B cell (primary cell): Measurements from ENCODE around the gene GRIA3. TPM values are rescaled to one million over a fixed set of nuclear protein-coding genes. Genes with fewer than 3 reads are reported as not detected.

Experiments
- ATAC-seq: fragments of 200-7000 bp; cut with Tn5 transposase; one replicate; pipeline ENCODE4 v1.10.0; 2021; ENCODE audit warnings: low read depth, mild to moderate bottlenecking, moderate number of reproducible peaks, moderate library complexity
- CTCF ChIA-PET: fragments of 350-600 bp; sonication (Branson Sonifier 250); formaldehyde crosslinking; loops from one replicate; lab custom pipeline; 2021; ENCODE audit warnings: antibody characterized with exemption, inconsistent platforms; lab: Charles Lee
- POLR2A ChIA-PET: fragments of 350-600 bp; sonication (Branson Sonifier 250); formaldehyde crosslinking; loops from one replicate; lab custom pipeline; 2021; ENCODE audit warnings: antibody characterized with exemption; lab: Charles Lee
- DNase-seq: peaks from one replicate; pipeline ENCODE4 v3.0.0; 2013
- H2AFZ ChIP-seq: 2 replicates; pipeline ENCODE4 v1.6.1; 2012; ENCODE audit warnings: mild to moderate bottlenecking, low read depth, low read length; ENCODE audit not compliant: insufficient read depth, poor library complexity, severe bottlenecking
- H3K27ac ChIP-seq, 2 donors: 1 replicate in 1 of 2; 2 replicates in 1 of 2; pipeline ENCODE4 v1.5.1; 2012 to 2013; ENCODE audit warnings: low read length in 2 of 2, mild to moderate bottlenecking in 2 of 2, moderate library complexity in 1 of 2
- H3K27me3 ChIP-seq, 4 experiments: fragments of 200-600 bp in 1 of 4; sonication (generic) in 1 of 4; replicated peaks in 1 of 4; 1 replicate in 2 of 4; 2 replicates in 2 of 4; pipeline versions ENCODE4 v1.6.1 to v1.7.0; 2013 to 2016; ENCODE audit warnings: low read length in 3 of 4, mild to moderate bottlenecking in 2 of 4, mixed read lengths in 1 of 4, moderate library complexity in 1 of 4; ENCODE audit not compliant: insufficient read depth in 4 of 4, control insufficient read depth in 3 of 4; ENCODE audit errors: control extremely low read depth in 1 of 4
- H3K36me3 ChIP-seq, 2 experiments: replicated peaks in 1 of 2; 1 replicate in 1 of 2; 2 replicates in 1 of 2; pipeline versions ENCODE4 v1.6.1 to v1.7.1; 2013; ENCODE audit warnings: low read length in 1 of 2; ENCODE audit not compliant: insufficient read depth in 2 of 2, control insufficient read depth in 1 of 2; ENCODE audit errors: control extremely low read depth in 1 of 2, extremely low read depth in 1 of 2
- H3K4me1 ChIP-seq, 2 donors: fragments of 200-600 bp in 1 of 2; sonication (generic) in 1 of 2; 1 replicate in 1 of 2; 2 replicates in 1 of 2; pipeline versions ENCODE4 v1.5.1 to v1.6.1; 2013 to 2017; ENCODE audit warnings: low read length in 2 of 2; ENCODE audit not compliant: control insufficient read depth in 2 of 2, insufficient read depth in 2 of 2
- H3K4me2 ChIP-seq: replicated peaks from 2 replicates; pipeline ENCODE3; 2012; ENCODE audit warnings: mild to moderate bottlenecking, low read depth, low read length; ENCODE audit not compliant: poor library complexity, severe bottlenecking
- H3K4me3 ChIP-seq, 5 experiments: fragments of 200-600 bp in 1 of 5; sonication (generic) in 1 of 5; 1 replicate in 3 of 5; 2 replicates in 2 of 5; pipeline versions ENCODE4 v1.5.1 to v1.7.0; 2011 to 2016; ENCODE audit warnings: low read length in 4 of 5, mild to moderate bottlenecking in 4 of 5, low read depth in 2 of 5, control low read depth in 1 of 5, moderate library complexity in 1 of 5; ENCODE audit not compliant: insufficient read depth in 1 of 5; ENCODE audit errors: control extremely low read depth in 1 of 5, extremely low read depth in 1 of 5
- H3K79me2 ChIP-seq: fragments of 200-600 bp; sonication (generic); one replicate; pipeline ENCODE4 v1.6.0; 2016; ENCODE audit warnings: low read length; ENCODE audit not compliant: control insufficient read depth, insufficient read depth
- H3K9ac ChIP-seq: fragments of 200-600 bp; sonication (generic); 2 replicates; pipeline ENCODE4 v1.6.1; 2017; ENCODE audit warnings: mild to moderate bottlenecking, low read length, moderate library complexity
- H3K9me3 ChIP-seq, 3 donors: one replicate each; pipeline versions ENCODE4 v1.6.1 to v1.7.1; 2013; ENCODE audit warnings: low read length in 2 of 3; ENCODE audit not compliant: control insufficient read depth in 2 of 3, insufficient read depth in 1 of 3; ENCODE audit errors: control extremely low read depth in 1 of 3
- H4K20me1 ChIP-seq: 2 replicates; pipeline ENCODE4 v1.6.0; 2012; ENCODE audit warnings: mild to moderate bottlenecking, low read length; ENCODE audit not compliant: insufficient read depth, control insufficient read depth, poor library complexity, severe bottlenecking
- H3K27ac Mint-ChIP-seq: one replicate; pipeline ENCODE4 v1.8.0; 2021; ENCODE audit warnings: mixed read lengths
- H3K27me3 Mint-ChIP-seq: one replicate; pipeline ENCODE4 v1.8.0; 2021; ENCODE audit warnings: mixed read lengths
- H3K4me1 Mint-ChIP-seq: one replicate; pipeline ENCODE4 v1.8.0; 2021; ENCODE audit warnings: mixed read lengths
- H3K4me3 Mint-ChIP-seq: one replicate; pipeline ENCODE4 v1.8.0; 2021; ENCODE audit warnings: mixed read lengths
- H3K9me3 Mint-ChIP-seq: one replicate; pipeline ENCODE4 v1.8.0; 2022; ENCODE audit warnings: mixed read lengths; ENCODE audit not compliant: insufficient read depth
- CTCF ChIP-seq: fragments of 200-600 bp; IDR thresholded peaks from one replicate; pipeline ENCODE4 v1.8.0; 2022; ENCODE audit warnings: antibody characterized with exemption, mild to moderate bottlenecking
- EZH2 ChIP-seq: IDR thresholded peaks from 2 replicates; pipeline ENCODE4 v1.6.1; 2012; ENCODE audit warnings: borderline replicate concordance, low read depth, mild to moderate bottlenecking, moderate library complexity, low read length; ENCODE audit not compliant: insufficient read depth, poor library complexity, severe bottlenecking
- WGBS: methylation state at CpG from one replicate; pipeline ENCODE4 v1.1.5; 2013; ENCODE audit warnings: missing lambda C conversion rate; ENCODE audit not compliant: insufficient coverage; 5-methylcytosine and 5-hydroxymethylcytosine counted together
- intact Hi-C: fragments of 100-400 bp; cut with micrococcal nuclease; formaldehyde crosslinking; loops from one replicate; pipeline ENCODE4 v1.10.0; 2022
- polyA plus RNA-seq: library from polyadenylated mRNA; depleted of rRNA; stranded (reverse); fragments of >200 nt; gene quantifications from 2 replicates; pipeline ENCODE4 v1.2.3, GENCODE V29; 2012
- total RNA-seq, 2 donors: library from RNA; stranded (reverse); fragments of 120-200 nt in 1 of 2; gene quantifications; 1 replicate in 1 of 2; 2 replicates in 1 of 2; pipeline versions ENCODE4 v1.2.3 to v1.2.4, GENCODE V29; 2013 to 2022

The GRIA3 gene
- total and polyA plus RNA-seq, 2 donors (not counting 1 experiment from before 2014, with no cell fraction given), result not detected

- intact Hi-C loops, result no loop called here
- POLR2A ChIA-PET, result no interaction called here
- H3K9ac ChIP-seq, result no peak overlapping the region
- no peaks in the 10 kb centered on the region for H3K79me2 ChIP-seq
- H4K20me1 ChIP-seq, result no peaks in the 10 kb centered on the region
- H3K9me3 ChIP-seq, result no peaks in the 10 kb centered on the region
- H3K27me3 ChIP-seq, result no peaks in the 10 kb centered on the region
- H3K27me3 Mint-ChIP-seq, result peaks cover 4% of the 10 kb centered on the region
- H2AFZ ChIP-seq, result no peak overlapping the region
- H3K4me1 Mint-ChIP-seq, result no peaks in the 10 kb centered on the region
- no peaks in the 10 kb centered on the region for H3K9me3 Mint-ChIP-seq
- DNase-seq (no peak), ATAC-seq (no peak)
- H3K27ac Mint-ChIP-seq, result no peak overlapping the region
- H3K36me3 ChIP-seq, result no peaks in the 10 kb centered on the region
- CTCF ChIA-PET, result no interaction called here
- H3K4me3 ChIP-seq, result no peak overlapping the region
- no peak overlapping the region for H3K4me2 ChIP-seq
- H3K4me3 Mint-ChIP-seq, result no peak overlapping the region
- no peak overlapping the region for H3K27ac ChIP-seq
- H3K4me1 ChIP-seq, result no peaks in the 10 kb centered on the region
- TF ChIP-seq CTCF, result no peak
- TF ChIP-seq EZH2, result no peak
These were observed 16.5 kb upstream of the GRIA3 start for GRCh38 chrX:123167621-123168020.

GRCh38 chrX:123169247-123169901 lies 14.7 kb upstream of the GRIA3 start:
- H3K27me3 Mint-ChIP-seq, result peaks cover 4% of the 10 kb centered on the region

More at GRCh38 chrX:123169247-123169901, 14.7 kb upstream of the GRIA3 start:
- ChIA-PET CTCF (no interaction called here), POLR2A (no interaction called here)
- H3K36me3 ChIP-seq, result no peaks in the 10 kb centered on the region
- no peak overlapping the region for H3K9ac ChIP-seq
- Mint-ChIP-seq H3K27ac (no peak overlapping the region), H3K9me3 (no peaks in the 10 kb centered on the region), H3K4me3 (no peak overlapping the region), H3K4me1 (no peaks in the 10 kb centered on the region)
- DNase-seq (no peak), ATAC-seq (no peak)
- intact Hi-C loops, result no loop called here
- H4K20me1 ChIP-seq, result no peaks in the 10 kb centered on the region
- H3K9me3 ChIP-seq, result no peaks in the 10 kb centered on the region
- H3K27me3 ChIP-seq, result no peaks in the 10 kb centered on the region
- H3K79me2 ChIP-seq, result no peaks in the 10 kb centered on the region
- H3K27ac ChIP-seq, result no peak overlapping the region
- TF ChIP-seq EZH2 (no peak), CTCF (no peak)
- no peak overlapping the region for H3K4me2 ChIP-seq
- no CpG with 5 or more reads among the region's 2 CpGs for WGBS
- no peaks in the 10 kb centered on the region for H3K4me1 ChIP-seq
- no peak overlapping the region for H3K4me3 ChIP-seq
- H2AFZ ChIP-seq, result no peak overlapping the region
